Activated T-cell treated with anti-CD3 and anti-CD28 coated beads, Interleukin-2, amount 50 U/mL, for 24 hours (primary cell): Measurements from ENCODE around the gene MUC4.
A peak's percentile ranks its signal among the peaks of the same experiment; 100 is the strongest.
"Not testable (repeated sequence)": the region's sequence is repeated elsewhere in the genome, so short reads cannot be mapped to it uniquely, and the experiment has no call there.

Source experiments
- DNase-seq: peaks from one replicate; pipeline ENCODE4 v3.0.0-alpha.2; 2020
- H3K27ac Mint-ChIP-seq: 2 replicates; pipeline ENCODE4 v1.8.0; 2020; ENCODE audit warnings: mild to moderate bottlenecking, mixed read lengths
- H3K27me3 Mint-ChIP-seq: 2 replicates; pipeline ENCODE4 v1.8.0; 2020; ENCODE audit warnings: mixed read lengths
- H3K36me3 Mint-ChIP-seq: 2 replicates; pipeline ENCODE4 v1.8.0; 2020; ENCODE audit warnings: low read depth, mixed read lengths
- H3K4me1 Mint-ChIP-seq: 2 replicates; pipeline ENCODE4 v1.8.0; 2020; ENCODE audit warnings: low read depth, mixed read lengths
- H3K4me3 Mint-ChIP-seq: 2 replicates; pipeline ENCODE4 v1.8.0; 2020; ENCODE audit warnings: mild to moderate bottlenecking, moderate library complexity, mixed read lengths
- H3K9me3 Mint-ChIP-seq: 2 replicates; pipeline ENCODE4 v1.8.0; 2020; ENCODE audit warnings: mixed read lengths

The MUC4 gene

GRCh38 chr3:195746751-195747150 lies 65.0 kb downstream of the MUC4 start:
- H3K27ac Mint-ChIP-seq = no peak overlapping the region
- H3K27me3 Mint-ChIP-seq = peaks cover 6% of the 10 kb centered on the region
- H3K36me3 Mint-ChIP-seq = no peaks in the 10 kb centered on the region
- H3K4me3 Mint-ChIP-seq = no peak overlapping the region
- H3K4me1 Mint-ChIP-seq = peaks cover 12% of the 10 kb centered on the region
- DNase-seq = no peak
- no peaks in the 10 kb centered on the region for H3K9me3 Mint-ChIP-seq

DNA sequence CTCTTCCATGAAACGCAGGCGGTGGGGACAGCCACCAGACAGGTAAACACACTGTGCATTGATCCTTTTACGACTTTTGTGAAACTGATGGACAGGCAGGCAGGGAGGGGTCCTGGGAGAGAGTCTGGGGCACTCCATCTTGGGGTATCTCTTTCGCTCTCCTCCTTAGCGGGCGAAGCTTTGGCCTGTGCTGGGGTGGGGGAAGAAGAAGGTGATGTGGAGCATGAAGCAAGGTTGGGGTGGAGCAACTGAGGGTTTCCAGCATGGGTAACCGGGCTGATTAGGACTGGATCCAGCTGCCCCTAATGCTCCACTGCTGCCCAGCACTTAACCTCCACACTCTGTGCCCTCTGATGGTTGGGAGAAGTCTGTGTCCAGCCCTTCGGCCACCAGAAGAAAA lies 65.4 kb downstream of the MUC4 start:
- Mint-ChIP-seq H3K4me3 (no peak overlapping the region), H3K36me3 (no peaks in the 10 kb centered on the region)
- no peak for DNase-seq

GRCh38 chr3:195744437-195744836 lies 67.3 kb downstream of the MUC4 start:
- no peak overlapping the region for H3K27ac Mint-ChIP-seq
- no peaks in the 10 kb centered on the region for H3K9me3 Mint-ChIP-seq
- H3K4me1 Mint-ChIP-seq = peaks cover 12% of the 10 kb centered on the region
- H3K36me3 Mint-ChIP-seq = no peaks in the 10 kb centered on the region
- DNase-seq = no peak
- H3K4me3 Mint-ChIP-seq = no peak overlapping the region
- H3K27me3 Mint-ChIP-seq = peaks cover 6% of the 10 kb centered on the region

More for the DNA sequence above, 65.4 kb downstream of the MUC4 start:
- Mint-ChIP-seq H3K27ac (no peak overlapping the region), H3K27me3 (peaks cover 6% of the 10 kb centered on the region), H3K9me3 (no peaks in the 10 kb centered on the region), H3K4me1 (peaks cover 12% of the 10 kb centered on the region)

GRCh38 chr3:195739561-195740111 lies 72.1 kb downstream of the MUC4 start:
- Mint-ChIP-seq H3K36me3 (no peaks in the 10 kb centered on the region), H3K4me1 (no peaks in the 10 kb centered on the region), H3K27ac (no peak overlapping the region), H3K9me3 (no peaks in the 10 kb centered on the region), H3K4me3 (no peak overlapping the region), H3K27me3 (no peaks in the 10 kb centered on the region)
- DNase-seq = no peak

DNA sequence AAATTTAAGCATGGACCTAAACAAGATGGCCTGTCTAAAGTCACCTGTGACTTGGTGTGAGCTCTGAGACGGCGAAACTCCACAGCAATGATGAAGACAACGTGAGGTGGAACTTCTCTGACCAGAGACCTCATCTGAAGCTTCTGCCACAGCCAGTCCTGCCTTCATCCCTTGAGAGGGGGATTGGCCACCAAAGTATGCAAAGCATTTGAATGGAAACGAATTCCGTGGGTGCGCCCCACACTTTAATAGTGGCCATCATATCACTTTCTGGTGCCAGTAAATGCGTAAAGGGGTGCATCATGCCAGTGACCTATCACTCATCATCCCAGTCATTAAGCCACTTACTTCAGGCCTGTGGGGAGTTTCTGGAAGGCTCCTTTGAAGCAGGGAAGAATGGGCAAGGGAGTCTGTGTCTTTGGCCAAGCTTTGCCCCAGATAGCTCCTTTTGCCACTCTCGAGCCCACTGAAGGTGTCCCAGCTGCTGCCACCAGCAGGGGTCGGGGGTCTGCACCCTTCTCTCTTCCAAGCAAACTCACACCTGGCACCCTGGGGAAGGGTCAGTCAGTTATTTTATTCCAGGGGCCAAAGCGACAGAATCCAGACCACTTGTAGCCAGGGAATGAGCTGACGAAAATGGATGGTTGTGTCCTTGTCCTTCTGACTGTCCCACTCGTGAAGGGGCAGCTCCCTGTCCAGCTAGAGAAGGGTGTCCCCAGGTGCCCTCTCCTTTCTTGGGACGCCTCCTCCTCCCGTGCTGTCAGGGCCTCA lies 73.3 kb downstream of the MUC4 start:
- Mint-ChIP-seq H3K4me1 (no peaks in the 10 kb centered on the region), H3K9me3 (no peaks in the 10 kb centered on the region), H3K4me3 (no peak overlapping the region), H3K27me3 (no peaks in the 10 kb centered on the region), H3K36me3 (no peaks in the 10 kb centered on the region), H3K27ac (no peak overlapping the region)
- no peak for DNase-seq

GRCh38 chr3:195737782-195738181 lies 73.9 kb downstream of the MUC4 start:
- H3K36me3 Mint-ChIP-seq, H3K4me1 Mint-ChIP-seq, H3K27me3 Mint-ChIP-seq, H3K9me3 Mint-ChIP-seq, DNase-seq, H3K4me3 Mint-ChIP-seq, H3K27ac Mint-ChIP-seq: not testable (repeated sequence)

DNA sequence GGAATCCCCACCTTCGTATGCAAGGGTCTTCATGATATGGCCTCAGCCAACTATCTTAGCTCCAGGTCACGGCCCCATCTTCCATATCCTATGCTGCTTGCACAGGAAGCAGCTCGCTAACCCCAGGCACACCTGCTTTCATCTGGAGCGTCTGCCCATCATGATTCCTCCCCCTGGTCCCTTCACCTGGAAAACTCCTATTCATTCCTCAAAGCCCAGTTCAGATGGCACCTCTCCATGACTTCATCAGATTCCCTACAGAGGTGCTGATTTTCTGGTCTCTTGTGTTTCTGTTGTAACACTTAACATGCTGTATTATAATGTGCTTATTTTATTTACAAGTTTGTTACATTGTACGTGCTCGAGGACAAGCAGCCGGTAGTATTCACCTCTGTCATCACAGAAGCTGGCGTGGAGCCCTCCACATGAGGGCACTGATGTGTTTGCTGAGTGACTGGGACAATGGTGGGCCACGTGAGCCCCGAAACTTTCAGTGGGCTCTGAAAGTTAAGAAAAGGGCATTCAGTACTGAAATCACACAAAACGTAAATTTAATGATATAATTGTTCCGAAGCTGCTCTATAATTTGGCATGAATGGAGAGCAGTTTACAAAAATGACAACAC lies 74.8 kb downstream of the MUC4 start:
- no peaks in the 10 kb centered on the region for H3K4me1 Mint-ChIP-seq
- no peaks in the 10 kb centered on the region for H3K36me3 Mint-ChIP-seq
- no peak for DNase-seq
- no peaks in the 10 kb centered on the region for H3K9me3 Mint-ChIP-seq
- no peak overlapping the region for H3K27ac Mint-ChIP-seq
- H3K27me3 Mint-ChIP-seq = no peaks in the 10 kb centered on the region
- H3K4me3 Mint-ChIP-seq = no peak overlapping the region

- H3K4me1 Mint-ChIP-seq = no peaks in the 10 kb centered on the region
- no peaks in the 10 kb centered on the region for H3K9me3 Mint-ChIP-seq
- H3K27ac Mint-ChIP-seq = no peak overlapping the region
- H3K36me3 Mint-ChIP-seq = no peaks in the 10 kb centered on the region
- no peak overlapping the region for H3K4me3 Mint-ChIP-seq
- no peaks in the 10 kb centered on the region for H3K27me3 Mint-ChIP-seq
- no peak for DNase-seq
Observed at GRCh38 chr3:195735036-195735695, 76.6 kb downstream of the MUC4 start.

GRCh38 chr3:195732940-195733339 lies 78.8 kb downstream of the MUC4 start:
- Mint-ChIP-seq H3K27me3 (no peaks in the 10 kb centered on the region), H3K4me1 (no peaks in the 10 kb centered on the region), H3K9me3 (no peaks in the 10 kb centered on the region), H3K27ac (no peak overlapping the region), H3K4me3 (no peak overlapping the region), H3K36me3 (no peaks in the 10 kb centered on the region)
- no peak for DNase-seq

GRCh38 chr3:195731356-195731905 lies 80.3 kb downstream of the MUC4 start:
- Mint-ChIP-seq H3K9me3 (no peaks in the 10 kb centered on the region), H3K4me1 (no peaks in the 10 kb centered on the region), H3K36me3 (no peaks in the 10 kb centered on the region), H3K27me3 (no peaks in the 10 kb centered on the region), H3K4me3 (no peak overlapping the region), H3K27ac (no peak overlapping the region)
- peak; percentile 21 for DNase-seq

DNA sequence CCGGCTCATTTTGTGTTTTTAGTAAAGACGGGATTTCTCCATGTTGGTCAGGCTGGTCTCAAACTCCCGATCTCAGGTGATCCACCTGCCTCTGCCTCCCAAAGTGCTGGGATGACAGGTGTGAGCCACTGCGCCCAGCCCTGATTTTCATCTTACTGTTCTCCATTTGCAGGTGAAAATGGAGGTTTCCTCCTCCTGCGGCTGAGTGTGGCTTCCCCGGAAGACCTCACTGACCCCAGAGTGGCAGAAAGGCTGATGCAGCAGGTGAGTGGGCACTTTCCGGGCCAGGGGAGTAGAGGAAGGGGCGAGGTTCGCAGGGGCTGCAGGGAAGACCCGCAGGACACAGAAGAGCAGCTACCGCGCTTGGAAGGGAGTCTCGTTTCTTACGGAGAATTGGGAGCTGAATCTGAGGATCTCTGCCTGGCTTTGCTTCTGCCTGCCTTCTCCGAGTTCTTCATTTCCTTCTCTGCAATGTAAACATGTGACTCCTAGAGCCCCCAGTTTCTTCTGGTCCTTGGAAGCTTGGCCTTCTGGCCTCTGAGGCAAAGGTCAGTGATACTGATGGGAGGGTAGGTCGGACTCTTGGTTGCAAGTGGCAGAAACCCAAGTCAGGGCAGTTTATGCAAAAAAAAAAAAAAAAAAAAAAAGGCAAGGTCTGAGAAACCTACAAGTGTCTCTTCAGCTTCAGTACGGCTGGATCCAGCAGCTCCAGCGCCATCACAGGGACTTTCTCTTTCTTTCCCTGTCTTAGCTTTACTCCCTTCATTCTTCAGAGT lies 82.1 kb downstream of the MUC4 start:
- no peak overlapping the region for H3K27ac Mint-ChIP-seq
- no peaks in the 10 kb centered on the region for H3K4me1 Mint-ChIP-seq
- DNase-seq = no peak
- no peaks in the 10 kb centered on the region for H3K36me3 Mint-ChIP-seq
- H3K9me3 Mint-ChIP-seq = no peaks in the 10 kb centered on the region
- H3K27me3 Mint-ChIP-seq = peaks cover 6% of the 10 kb centered on the region
- no peak overlapping the region for H3K4me3 Mint-ChIP-seq

DNA sequence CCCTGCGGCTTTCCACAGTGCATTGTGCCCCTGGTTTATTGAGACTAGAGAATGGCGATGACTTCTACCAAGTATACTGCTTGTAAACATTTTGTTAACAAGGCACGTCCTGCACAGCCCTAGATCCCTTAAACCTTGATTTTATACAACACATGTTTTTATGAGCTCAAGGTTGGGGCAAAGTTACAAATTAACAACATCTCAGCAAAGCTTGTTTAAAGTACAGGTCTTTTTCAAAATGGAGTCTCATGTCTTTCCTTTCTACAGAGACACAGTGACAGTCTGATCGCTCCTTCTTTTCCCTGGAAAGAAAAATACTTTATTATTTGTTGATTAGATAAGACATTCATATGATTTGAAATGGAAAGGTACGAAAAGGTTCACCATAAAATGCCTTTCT lies 82.9 kb downstream of the MUC4 start:
- H3K36me3 Mint-ChIP-seq, H3K27me3 Mint-ChIP-seq, H3K4me1 Mint-ChIP-seq, H3K9me3 Mint-ChIP-seq, H3K4me3 Mint-ChIP-seq, DNase-seq, H3K27ac Mint-ChIP-seq: not testable (repeated sequence)

DNA sequence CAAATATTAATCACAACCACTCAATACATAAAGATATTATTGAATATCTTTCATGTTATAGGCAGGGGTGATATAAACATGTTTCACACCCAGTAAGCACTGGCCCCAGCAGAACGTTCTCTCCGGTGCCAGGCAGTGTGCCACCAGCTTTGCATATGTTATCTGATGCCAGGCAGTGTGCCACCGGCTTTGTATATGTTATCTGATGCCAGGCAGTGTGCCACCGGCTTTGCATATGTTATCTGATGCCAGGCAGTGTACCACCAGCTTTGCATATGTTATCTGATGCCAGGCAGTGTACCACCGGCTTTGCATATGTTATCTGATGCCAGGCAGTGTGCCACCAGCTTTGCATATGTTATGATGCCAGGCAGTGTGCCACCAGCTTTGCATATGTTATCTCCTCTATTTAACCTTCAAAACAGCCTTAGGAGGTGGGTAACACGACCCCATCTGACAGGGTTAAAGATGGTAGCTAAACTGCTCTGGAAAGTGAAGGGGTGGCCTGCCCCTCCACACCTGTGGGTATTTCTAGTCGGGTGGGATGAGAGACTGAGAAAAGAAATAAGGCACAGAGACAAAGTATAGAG lies 84.0 kb downstream of the MUC4 start:
- no peaks in the 10 kb centered on the region for H3K4me1 Mint-ChIP-seq
- H3K36me3 Mint-ChIP-seq = no peaks in the 10 kb centered on the region
- H3K4me3 Mint-ChIP-seq = no peak overlapping the region
- H3K27ac Mint-ChIP-seq = no peak overlapping the region
- DNase-seq = no peak
- no peaks in the 10 kb centered on the region for H3K9me3 Mint-ChIP-seq
- peaks cover 6% of the 10 kb centered on the region for H3K27me3 Mint-ChIP-seq
